IMR-90 (cell line): Measurements from ENCODE around the gene RGS14. TPM values are rescaled to one million over a fixed set of nuclear protein-coding genes. Genes with fewer than 3 reads are reported as not detected.

Experiments
- ATAC-seq: fragments of 200-7000 bp; cut with Tn5 transposase; 2 replicates; pipeline ENCODE4 v1.9.1; 2020; ENCODE audit warnings: low read depth, mild to moderate bottlenecking, moderate library complexity
- BruUV-seq: library from RNA; stranded (reverse); fragments of 400-500 nt; replicated peaks from 2 replicates; lab custom pipeline; 2021; lab: Mats Ljungman, UMichigan
- CTCF ChIA-PET: fragments of 300-600 bp; formaldehyde crosslinking; extraction: SDS; loops from one replicate; lab custom pipeline; 2021; ENCODE audit warnings: antibody characterized with exemption; lab: Yijun Ruan, JAX
- POLR2A ChIA-PET: fragments of 300-600 bp; sonication (Branson Sonifier 250); formaldehyde crosslinking; loops from one replicate; lab custom pipeline; 2022; ENCODE audit warnings: antibody characterized with exemption; ENCODE audit not compliant: unreplicated experiment; lab: Charles Lee
- DNase-seq: peaks from one replicate; pipeline ENCODE4 v3.0.0; 2013
- H2AFZ ChIP-seq: replicated peaks from 2 replicates; pipeline ENCODE3; 2013; ENCODE audit warnings: low read length, mild to moderate bottlenecking; ENCODE audit not compliant: poor library complexity
- H2AK5ac ChIP-seq: 2 replicates; pipeline ENCODE4 v1.6.1; 2013; ENCODE audit warnings: low read depth, low read length, inconsistent platforms
- H2AK9ac ChIP-seq: replicated peaks from 2 replicates; pipeline ENCODE3; 2013; ENCODE audit warnings: mild to moderate bottlenecking, low read depth, low read length, moderate library complexity; ENCODE audit not compliant: poor library complexity
- H2BK120ac ChIP-seq: 2 replicates; pipeline ENCODE4 v1.6.1; 2013; ENCODE audit warnings: low read depth, low read length, inconsistent platforms
- H2BK15ac ChIP-seq: 3 replicates; pipeline ENCODE4 v1.6.1; 2013; ENCODE audit warnings: low read depth, low read length, inconsistent platforms
- H2BK20ac ChIP-seq: 2 replicates; pipeline ENCODE4 v1.6.1; 2013; ENCODE audit warnings: low read depth, mild to moderate bottlenecking, inconsistent platforms, low read length, moderate library complexity
- H2BK5ac ChIP-seq: 2 replicates; pipeline ENCODE4 v1.6.1; 2013; ENCODE audit warnings: mild to moderate bottlenecking, low read depth, low read length, inconsistent platforms; ENCODE audit not compliant: poor library complexity, severe bottlenecking
- H3K14ac ChIP-seq: replicated peaks from 2 replicates; pipeline ENCODE4 v1.6.1; 2013; ENCODE audit warnings: low read depth, low read length, inconsistent platforms
- H3K18ac ChIP-seq: 2 replicates; pipeline ENCODE4 v1.6.1; 2013; ENCODE audit warnings: low read depth, low read length, control low read depth
- H3K23ac ChIP-seq: 2 replicates; pipeline ENCODE4 v1.6.1; 2013; ENCODE audit warnings: low read depth, low read length, inconsistent platforms
- H3K27ac ChIP-seq: 2 replicates; pipeline ENCODE4 v1.5.1; 2013; ENCODE audit warnings: mild to moderate bottlenecking, control low read depth, low read length; ENCODE audit not compliant: insufficient read depth
- H3K27me3 ChIP-seq: 2 replicates; pipeline ENCODE4 v1.6.1; 2013; ENCODE audit warnings: low read length; ENCODE audit not compliant: control insufficient read depth, insufficient read depth
- H3K36me3 ChIP-seq: 2 replicates; pipeline ENCODE4 v1.6.1; 2013; ENCODE audit warnings: low read length, mixed read lengths; ENCODE audit not compliant: control insufficient read depth, insufficient read depth
- H3K4ac ChIP-seq: 2 replicates; pipeline ENCODE4 v1.6.1; 2013; ENCODE audit warnings: low read depth, low read length, inconsistent platforms
- H3K4me1 ChIP-seq: 2 replicates; pipeline ENCODE4 v1.6.1; 2013; ENCODE audit warnings: low read length, mixed read lengths; ENCODE audit not compliant: control insufficient read depth, insufficient read depth
- H3K4me2 ChIP-seq: 2 replicates; pipeline ENCODE4 v1.6.1; 2013; ENCODE audit warnings: low read depth, mild to moderate bottlenecking, control low read depth, low read length, moderate library complexity
- H3K4me3 ChIP-seq: 2 replicates; pipeline ENCODE4 v1.5.1; 2013; ENCODE audit warnings: low read depth, mild to moderate bottlenecking, control low read depth, low read length, moderate library complexity; ENCODE audit not compliant: insufficient read depth
- H3K56ac ChIP-seq: 2 replicates; pipeline ENCODE4 v1.6.1; 2013; ENCODE audit warnings: low read length, inconsistent platforms; ENCODE audit not compliant: insufficient read depth; ENCODE audit errors: extremely low read depth
- H3K79me1 ChIP-seq, 2 experiments: 2 replicates each; pipeline ENCODE4 v1.6.1; 2013; ENCODE audit warnings: low read length in 2 of 2, inconsistent platforms in 1 of 2, low read depth in 1 of 2
- H3K9ac ChIP-seq: 2 replicates; pipeline ENCODE4 v1.6.1; 2013; ENCODE audit warnings: low read depth, low read length, control low read depth
- H3K9me1 ChIP-seq: 2 replicates; pipeline ENCODE4 v1.6.1; 2013; ENCODE audit warnings: low read length, inconsistent platforms; ENCODE audit not compliant: insufficient read depth
- H3K9me3 ChIP-seq: 2 replicates; pipeline ENCODE4 v1.6.1; 2013; ENCODE audit warnings: low read length; ENCODE audit not compliant: control insufficient read depth, insufficient read depth
- H4K20me1 ChIP-seq: 2 replicates; pipeline ENCODE4 v1.6.1; 2013; ENCODE audit warnings: low read length, inconsistent platforms; ENCODE audit not compliant: insufficient read depth
- H4K5ac ChIP-seq: 2 replicates; pipeline ENCODE4 v1.6.1; 2013; ENCODE audit warnings: mild to moderate bottlenecking, low read depth, low read length, control low read depth
- H4K8ac ChIP-seq, 2 experiments: 2 replicates each; pipeline ENCODE4 v1.6.1; 2013; ENCODE audit warnings: low read depth in 2 of 2, low read length in 2 of 2, control low read depth in 1 of 2, inconsistent platforms in 1 of 2
- H4K91ac ChIP-seq: 2 replicates; pipeline ENCODE4 v1.6.1; 2013; ENCODE audit warnings: low read depth, low read length, inconsistent platforms; ENCODE audit not compliant: insufficient read depth
- CEBPB ChIP-seq: IDR thresholded peaks from 2 replicates; pipeline ENCODE4 v1.6.1; 2012; ENCODE audit warnings: low read depth, low read length, improper control_type of control experiment
- MAFK ChIP-seq: IDR thresholded peaks from 2 replicates; pipeline ENCODE4 v1.6.1; 2012; ENCODE audit warnings: low read depth, low read length, improper control_type of control experiment
- MAZ ChIP-seq: IDR thresholded peaks from 2 replicates; pipeline ENCODE4 v1.6.1; 2012; ENCODE audit warnings: low read depth, mild to moderate bottlenecking, low read length, improper control_type of control experiment, moderate library complexity, borderline replicate concordance
- RAD21 ChIP-seq: IDR thresholded peaks from 2 replicates; pipeline ENCODE4 v1.6.1; 2012; ENCODE audit warnings: low read length, improper control_type of control experiment
- SMC3 ChIP-seq: fragments of 150-350 bp; IDR thresholded peaks from 2 replicates; pipeline ENCODE4 v1.6.1; 2016; ENCODE audit warnings: low read depth, mild to moderate bottlenecking, antibody characterized with exemption, low read length, moderate library complexity
- USF2 ChIP-seq: fragments of 150-350 bp; IDR thresholded peaks from 2 replicates; pipeline ENCODE4 v1.6.1; 2017; ENCODE audit warnings: mild to moderate bottlenecking, antibody characterized with exemption, low read length, low read depth
- WGBS, 2 experiments: methylation state at CpG; one replicate each; pipeline versions ENCODE4 v1.1.5 to v1.1.7; 2013; ENCODE audit warnings: missing lambda C conversion rate in 2 of 2; ENCODE audit not compliant: insufficient read length in 1 of 2; ENCODE audit errors: extremely low coverage in 2 of 2; 5-methylcytosine and 5-hydroxymethylcytosine counted together
- dilution Hi-C: fragments of 300-500 bp; cut with HindIII; formaldehyde crosslinking; loops from one replicate; pipeline ENCODE4 v1.14.3; 2018; ENCODE audit warnings: low sequenced_read_pairs; ENCODE audit not compliant: unreplicated experiment
- in situ Hi-C: fragments of 300-500 bp; cut with MboI; formaldehyde crosslinking; loops from 3 replicates; pipeline ENCODE4 v1.14.3; 2019; ENCODE audit warnings: low sequenced_read_pairs, inconsistent platforms, mixed read lengths
- intact Hi-C: fragments of 100-400 bp; cut with micrococcal nuclease; formaldehyde crosslinking; loops from 2 replicates; pipeline ENCODE4 v1.10.0; 2022
- polyA plus RNA-seq, 3 experiments: library from polyadenylated mRNA; depleted of rRNA; stranded (reverse); fragments of >200 nt; gene quantifications; 2 replicates each; pipeline ENCODE4 v1.2.3, GENCODE V29; 2012; ENCODE audit warnings: low replicate concordance in 1 of 3
- total RNA-seq: library from RNA; depleted of rRNA; stranded (reverse); fragments of >200 nt; gene quantifications from 2 replicates; pipeline ENCODE4 v1.2.3, GENCODE V29; 2012

Gene RGS14
- total and polyA plus RNA-seq, 2 of the 4 experiments (the other 2 are of a cell fraction): 1.1 to 6.5 TPM

DNA sequence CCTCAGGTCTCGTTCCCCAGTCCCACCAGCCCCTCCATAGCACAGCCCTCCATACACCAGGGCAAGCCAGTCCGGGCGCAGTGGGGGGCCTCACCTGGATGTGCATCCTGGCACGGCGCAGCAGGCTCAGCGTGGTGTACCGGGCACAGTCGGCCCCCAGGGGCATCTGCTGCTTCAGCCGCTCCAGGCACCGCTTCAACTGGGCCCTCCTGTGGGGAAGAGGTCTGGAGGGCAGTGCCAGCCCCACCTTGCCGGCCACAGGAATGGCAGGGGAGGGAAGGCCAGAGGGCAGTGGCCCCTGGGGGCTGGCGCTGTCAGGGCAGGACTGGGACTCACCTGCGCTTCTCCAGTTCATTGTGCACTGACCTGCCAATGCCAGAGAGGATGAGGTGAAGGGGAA lies 47.4 kb upstream of the RGS14 start:
- no TSS peak for BruUV-seq
- H2BK5ac ChIP-seq: no peak overlapping the region
- H3K56ac ChIP-seq: no peak overlapping the region
- no peak overlapping the region for H2BK120ac ChIP-seq
- CTCF ChIA-PET: interaction anchor here (0.5 to 1.6 kb wide), 10 partner anchors 9 to 239 kb away, joined by 3 to 8 read pairs (median 4); no protein-coding TSS in a partner anchor
- in situ Hi-C loops: loop anchor here (5.0 kb wide), 1 partner anchor 137 kb away; the partner anchor contains the start of gene PRR7
- H3K4me2 ChIP-seq: no peak overlapping the region
- H4K91ac ChIP-seq: no peak overlapping the region
- no peak overlapping the region for H3K4ac ChIP-seq
- no peak overlapping the region for H2AFZ ChIP-seq
- H3K4me3 ChIP-seq: no peak overlapping the region
- no peaks in the 10 kb centered on the region for H3K9me3 ChIP-seq
- 92% methylated on average over 7 of the region's 13 CpGs; no CpG with 5 or more reads in 1 of the 2 experiments for WGBS, 2 experiments
- no peak overlapping the region for H3K23ac ChIP-seq
- no peak overlapping the region for H2BK20ac ChIP-seq
- POLR2A ChIA-PET: no interaction called here
- no peak overlapping the region for H2BK15ac ChIP-seq
- TF ChIP-seq USF2 (no peak), RAD21 (no peak), SMC3 (no peak), MAZ (no peak), MAFK (no peak), CEBPB (no peak)
- H3K9ac ChIP-seq: no peak overlapping the region; the same call in 1 of the 2 replicates
- H3K79me1 ChIP-seq: peaks cover 9 to 62% of the 10 kb centered on the region in 2 experiments; a peak in 3 of 4 replicates
- dilution Hi-C loops: no loop called here
- H3K9me1 ChIP-seq: 0 out of 2 replicates have a peak, but pooled peaks cover 6% of the 10 kb centered on the region
- no peak overlapping the region for H4K5ac ChIP-seq
- H2AK9ac ChIP-seq: no peak overlapping the region
- no peak overlapping the region for H4K8ac ChIP-seq
- H4K20me1 ChIP-seq: peaks cover 38% of the 10 kb centered on the region
- ATAC-seq: no peak
- no peak overlapping the region for H3K18ac ChIP-seq
- no peak overlapping the region for H3K14ac ChIP-seq
- intact Hi-C loops: loop anchor here (2.0 kb wide), 2 partner anchors 146 to 190 kb away; no protein-coding TSS in a partner anchor
- peaks cover 7% of the 10 kb centered on the region; the same call in 1 of the 2 replicates for H3K4me1 ChIP-seq
- DNase-seq: no peak
- H3K27me3 ChIP-seq: no peaks in the 10 kb centered on the region
- H3K36me3 ChIP-seq: peaks cover 15% of the 10 kb centered on the region
- H3K27ac ChIP-seq: no peak overlapping the region
- H2AK5ac ChIP-seq: no peak overlapping the region; the same call in 1 of the 2 replicates
